GM12878 (cell line): ENCODE measurements around the gene MYH7B. TPM values are rescaled to one million over a fixed set of nuclear protein-coding genes. Genes with fewer than 3 reads are reported as not detected.

Experiments used
- ATAC-seq: fragments of 200-7000 bp; cut with Tn5 transposase; 3 replicates; pipeline ENCODE4 v1.9.1; 2020; ENCODE audit warnings: mild to moderate bottlenecking, moderate library complexity
- BruUV-seq: library from RNA; stranded (reverse); fragments of 400-500 nt; replicated peaks from 2 replicates; lab custom pipeline; 2021; lab: Mats Ljungman, UMichigan
- CTCF ChIA-PET: fragments of 300-600 bp; sonication (Branson Sonifier 250); formaldehyde crosslinking; extraction: SDS; loops from one replicate; lab custom pipeline; 2021; ENCODE audit warnings: inconsistent platforms; lab: Yijun Ruan, JAX
- POLR2A ChIA-PET: fragments of 350-600 bp; formaldehyde crosslinking; extraction: SDS; loops from one replicate; lab custom pipeline; 2021; ENCODE audit warnings: inconsistent platforms; lab: Charles Lee
- RAD21 ChIA-PET: fragments of 300-600 bp; sonication (Branson Sonifier 250); formaldehyde crosslinking; loops from one replicate; lab custom pipeline; 2023; ENCODE audit warnings: antibody characterized with exemption; ENCODE audit not compliant: unreplicated experiment; lab: Charles Lee
- SMC1A ChIA-PET: fragments of 300-600 bp; sonication (Branson Sonifier 250); formaldehyde crosslinking; loops from one replicate; lab custom pipeline; 2023; ENCODE audit not compliant: unreplicated experiment, uncharacterized antibody; lab: Charles Lee
- DNase-seq: peaks from one replicate; pipeline ENCODE4 v3.0.0-alpha.2; 2011; ENCODE audit warnings: low read depth, low spot score
- FAIRE-seq: peaks from 3 replicates; lab custom pipeline; 2011; peaks lifted over from hg19 to GRCh38; lab: Jason Lieb, UNC
- H2AFZ ChIP-seq: 2 replicates; pipeline ENCODE4 v1.6.0; 2011; ENCODE audit warnings: low read depth, low read length, control low read depth; ENCODE audit not compliant: control insufficient read depth
- H3K27ac ChIP-seq: 2 replicates; pipeline ENCODE4 v1.5.1; 2011; ENCODE audit warnings: control low read depth; ENCODE audit not compliant: control insufficient read depth, insufficient read depth
- H3K27me3 ChIP-seq, 2 experiments: replicated peaks in 1 of 2; 2 replicates each; pipeline versions ENCODE4 v1.6.0 to v1.6.1; 2011; ENCODE audit warnings: low read length in 1 of 2; ENCODE audit not compliant: control insufficient read depth in 2 of 2, insufficient read depth in 2 of 2
- H3K36me3 ChIP-seq, 2 experiments: 2 replicates each; pipeline ENCODE4 v1.5.1; 2011; ENCODE audit warnings: low read length in 1 of 2; ENCODE audit not compliant: control insufficient read depth in 2 of 2, insufficient read depth in 2 of 2
- H3K4me1 ChIP-seq: 2 replicates; pipeline ENCODE4 v1.6.1; 2011; ENCODE audit warnings: mild to moderate bottlenecking, low read length, moderate library complexity, mixed read lengths; ENCODE audit not compliant: control insufficient read depth, insufficient read depth
- H3K4me2 ChIP-seq: 2 replicates; pipeline ENCODE4 v1.6.0; 2011; ENCODE audit warnings: control low read depth; ENCODE audit not compliant: control insufficient read depth, insufficient read depth
- H3K4me3 ChIP-seq: fragments of 200-600 bp; sonication (generic); 2 replicates; pipeline ENCODE4 v1.5.1; 2016
- H3K79me2 ChIP-seq: 2 replicates; pipeline ENCODE4 v1.6.0; 2011; ENCODE audit warnings: low read length; ENCODE audit not compliant: control insufficient read depth, insufficient read depth
- H3K9ac ChIP-seq: 2 replicates; pipeline ENCODE4 v1.8.0; 2011; ENCODE audit warnings: low read length, control low read depth, mixed read lengths; ENCODE audit not compliant: control insufficient read depth, insufficient read depth
- H3K9me3 ChIP-seq: replicated peaks from 3 replicates; pipeline ENCODE4 v1.5.1; 2011; ENCODE audit warnings: mild to moderate bottlenecking, low read length; ENCODE audit not compliant: control insufficient read depth, insufficient read depth
- H4K20me1 ChIP-seq: 2 replicates; pipeline ENCODE4 v1.6.0; 2011; ENCODE audit not compliant: control insufficient read depth, insufficient read depth
- ATF7 ChIP-seq: fragments of 450-650 bp; IDR thresholded peaks from 2 replicates; pipeline ENCODE4 v1.6.1; 2016; ENCODE audit warnings: low read depth, mild to moderate bottlenecking
- BHLHE40 ChIP-seq, 2 experiments: fragments of 450-650 bp in 1 of 2; IDR thresholded peaks; 2 replicates each; pipeline ENCODE4 v1.6.1; 2011 to 2017; ENCODE audit warnings: low read depth in 2 of 2, borderline replicate concordance in 1 of 2, improper control_type of control experiment in 1 of 2, low read length in 1 of 2, mild to moderate bottlenecking in 1 of 2
- DPF2 ChIP-seq: fragments of 450-650 bp; IDR thresholded peaks from 2 replicates; pipeline ENCODE4 v1.6.1; 2017; ENCODE audit warnings: mild to moderate bottlenecking
- NFXL1 ChIP-seq: fragments of 450-650 bp; IDR thresholded peaks from 2 replicates; pipeline ENCODE4 v1.6.1; 2017; ENCODE audit warnings: antibody characterized with exemption, mild to moderate bottlenecking, borderline replicate concordance
- YBX1 ChIP-seq: fragments of 450-650 bp; IDR thresholded peaks from 2 replicates; pipeline ENCODE4 v1.6.1; 2016; ENCODE audit warnings: antibody characterized with exemption
- WGBS: methylation state at CpG from one replicate; pipeline ENCODE4 v1.1.6; 2016; ENCODE audit warnings: low lambda C conversion rate; ENCODE audit not compliant: insufficient replicate concordance, insufficient coverage; ENCODE audit errors: missing lambda C conversion rate; 5-methylcytosine and 5-hydroxymethylcytosine counted together
- in situ Hi-C: fragments of 300-500 bp; cut with MboI; formaldehyde crosslinking; loops from 9 replicates; pipeline ENCODE4 v1.14.3; 2018; ENCODE audit warnings: mixed read lengths
- intact Hi-C: fragments of 100-400 bp; cut with micrococcal nuclease; formaldehyde crosslinking; loops from one replicate; pipeline ENCODE4 v1.14.2; 2022; ENCODE audit not compliant: unreplicated experiment
- polyA plus RNA-seq, 11 experiments: library from polyadenylated mRNA; depleted of rRNA in 4 of 11; unstranded in 6 of 11; stranded (reverse) in 5 of 11; fragments of >200 nt; fragmentation: Nextera tagmentation in 4 of 11; fragmentation: Illumina TruSeq in 1 of 11; extraction: Ambion mirVana in 4 of 11; extraction: Trizol in 1 of 11; gene quantifications; 1 replicate in 1 of 11; 2 replicates in 10 of 11; pipeline versions ENCODE4 v1.2.1 to v1.2.3, GENCODE V29; 2011 to 2016; ENCODE audit warnings: inconsistent platforms in 2 of 11, missing spikeins in 2 of 11, low read depth in 1 of 11
- total RNA-seq, 4 experiments: library from RNA; depleted of rRNA in 3 of 4; stranded (reverse); fragments of >200 nt in 3 of 4; fragmentation: Illumina TruSeq in 1 of 4; extraction: Trizol in 1 of 4; gene quantifications; 2 replicates each; pipeline versions ENCODE4 v1.2.1 to v1.2.3, GENCODE V29; 2013 to 2021
- TF ChIP-seq, protein P1 (sequence below): fragments of 450-650 bp; formaldehyde crosslinking; IDR thresholded peaks from 2 replicates; pipeline ENCODE4 v1.5.0; 2022; ENCODE audit warnings: mild to moderate bottlenecking, missing genetic modification characterization
- TF ChIP-seq, protein P2 (sequence below): IDR thresholded peaks from 2 replicates; pipeline ENCODE4 v1.6.1; 2012; ENCODE audit warnings: low read depth, low read length, improper control_type of control experiment
- TF ChIP-seq, protein P3 (sequence below): fragments of 450-650 bp; IDR thresholded peaks from 2 replicates; pipeline ENCODE4 v1.6.1; 2016; ENCODE audit warnings: mild to moderate bottlenecking
- TF ChIP-seq, protein P4 (sequence below): fragments of 450-650 bp; IDR thresholded peaks from 2 replicates; pipeline ENCODE4 v1.6.1; 2016; ENCODE audit warnings: mild to moderate bottlenecking
- TF ChIP-seq, protein P5 (sequence below): IDR thresholded peaks from 2 replicates; pipeline ENCODE4 v1.6.1; 2012; ENCODE audit warnings: mild to moderate bottlenecking, low read depth, low read length

MYH7B gene
- total and polyA plus RNA-seq, 10 of the 15 experiments (the other 5 are each of a cell fraction or from before 2014, with no cell fraction given): 0.01 to 0.40 (median 0.20) TPM; not detected in 3

DNA sequence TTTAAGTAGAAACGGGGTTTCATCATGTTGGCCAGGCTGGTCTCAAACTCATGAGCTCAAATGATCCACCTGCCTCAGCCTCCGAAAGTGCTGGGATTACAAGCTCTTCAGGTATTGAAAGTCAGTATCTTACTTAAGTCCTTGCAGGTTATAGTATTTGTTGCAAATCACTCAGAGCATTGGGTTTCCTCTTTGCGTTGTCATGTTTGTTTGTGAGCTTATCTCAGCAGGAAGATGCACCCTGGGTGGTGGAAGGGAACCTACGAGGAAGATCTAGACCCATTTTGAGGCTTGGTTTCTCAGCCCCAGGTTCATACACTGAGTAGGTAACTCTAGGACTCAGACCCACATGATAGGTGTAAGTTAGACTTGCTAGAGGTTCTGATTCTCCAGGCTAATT, 18.6 kb downstream of the MYH7B start (continued):
- TF ChIP-seq, protein P1, sequence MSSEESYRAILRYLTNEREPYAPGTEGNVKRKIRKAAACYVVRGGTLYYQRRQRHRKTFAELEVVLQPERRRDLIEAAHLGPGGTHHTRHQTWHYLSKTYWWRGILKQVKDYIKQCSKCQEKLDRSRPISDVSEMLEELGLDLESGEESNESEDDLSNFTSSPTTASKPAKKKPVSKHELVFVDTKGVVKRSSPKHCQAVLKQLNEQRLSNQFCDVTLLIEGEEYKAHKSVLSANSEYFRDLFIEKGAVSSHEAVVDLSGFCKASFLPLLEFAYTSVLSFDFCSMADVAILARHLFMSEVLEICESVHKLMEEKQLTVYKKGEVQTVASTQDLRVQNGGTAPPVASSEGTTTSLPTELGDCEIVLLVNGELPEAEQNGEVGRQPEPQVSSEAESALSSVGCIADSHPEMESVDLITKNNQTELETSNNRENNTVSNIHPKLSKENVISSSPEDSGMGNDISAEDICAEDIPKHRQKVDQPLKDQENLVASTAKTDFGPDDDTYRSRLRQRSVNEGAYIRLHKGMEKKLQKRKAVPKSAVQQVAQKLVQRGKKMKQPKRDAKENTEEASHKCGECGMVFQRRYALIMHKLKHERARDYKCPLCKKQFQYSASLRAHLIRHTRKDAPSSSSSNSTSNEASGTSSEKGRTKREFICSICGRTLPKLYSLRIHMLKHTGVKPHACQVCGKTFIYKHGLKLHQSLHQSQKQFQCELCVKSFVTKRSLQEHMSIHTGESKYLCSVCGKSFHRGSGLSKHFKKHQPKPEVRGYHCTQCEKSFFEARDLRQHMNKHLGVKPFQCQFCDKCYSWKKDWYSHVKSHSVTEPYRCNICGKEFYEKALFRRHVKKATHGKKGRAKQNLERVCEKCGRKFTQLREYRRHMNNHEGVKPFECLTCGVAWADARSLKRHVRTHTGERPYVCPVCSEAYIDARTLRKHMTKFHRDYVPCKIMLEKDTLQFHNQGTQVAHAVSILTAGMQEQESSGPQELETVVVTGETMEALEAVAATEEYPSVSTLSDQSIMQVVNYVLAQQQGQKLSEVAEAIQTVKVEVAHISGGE (CRISPR knock-in tag): no peak
- no peak for TF ChIP-seq BHLHE40 (IDR thresholded peaks at IDR 0.05; ENCODE audit: borderline replicate concordance in 1 of 2, low read depth in 2 of 2, low read length in 1 of 2)
- no peak for TF ChIP-seq NFXL1

DNA sequence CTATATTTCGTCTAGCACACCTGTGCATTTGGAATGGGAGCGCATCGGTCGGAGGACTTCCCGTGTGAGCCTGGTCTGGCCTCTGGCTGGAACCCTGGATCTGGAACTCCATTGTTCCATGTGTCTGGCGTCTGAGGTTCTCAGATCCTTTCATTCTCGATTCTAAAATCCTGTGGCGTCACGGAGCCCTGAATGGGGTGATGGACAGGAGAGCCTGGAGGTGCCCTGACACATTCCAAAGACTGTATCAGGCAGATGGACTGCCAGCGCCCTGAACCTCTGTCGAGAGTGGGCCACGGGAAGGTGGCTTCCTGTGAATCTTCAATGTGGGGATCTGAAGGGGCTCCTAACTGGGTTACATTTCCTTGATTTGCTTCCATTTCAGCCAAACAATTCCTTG, 20.6 kb downstream of the MYH7B start:
- Histone ChIP-seq H3K9me3 (no peaks in the 10 kb centered on the region), H3K4me2 (no peak overlapping the region), H3K27me3 (no peaks in the 10 kb centered on the region), H2AFZ (no peak overlapping the region), H3K9ac (no peak overlapping the region), H3K4me3 (no peak overlapping the region), H3K36me3 (no peaks in the 10 kb centered on the region), H4K20me1 (no peaks in the 10 kb centered on the region), H3K4me1 (no peaks in the 10 kb centered on the region), H3K79me2 (no peaks in the 10 kb centered on the region), H3K27ac (no peak overlapping the region)
- intact Hi-C loops (no loop called here), in situ Hi-C loops (no loop called here)
- ATAC-seq (no peak), DNase-seq (no peak), FAIRE-seq (no peak)
- ChIA-PET CTCF (no interaction called here), SMC1A (no interaction called here), POLR2A (no interaction called here), RAD21 (no interaction called here)
- 77% methylated on average over 12 of the region's 12 CpGs for WGBS
- BruUV-seq: no TSS peak
- TF ChIP-seq, protein P2, sequence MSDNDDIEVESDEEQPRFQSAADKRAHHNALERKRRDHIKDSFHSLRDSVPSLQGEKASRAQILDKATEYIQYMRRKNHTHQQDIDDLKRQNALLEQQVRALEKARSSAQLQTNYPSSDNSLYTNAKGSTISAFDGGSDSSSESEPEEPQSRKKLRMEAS: no peak
- no peak for TF ChIP-seq ATF7
- TF ChIP-seq, protein P3, sequence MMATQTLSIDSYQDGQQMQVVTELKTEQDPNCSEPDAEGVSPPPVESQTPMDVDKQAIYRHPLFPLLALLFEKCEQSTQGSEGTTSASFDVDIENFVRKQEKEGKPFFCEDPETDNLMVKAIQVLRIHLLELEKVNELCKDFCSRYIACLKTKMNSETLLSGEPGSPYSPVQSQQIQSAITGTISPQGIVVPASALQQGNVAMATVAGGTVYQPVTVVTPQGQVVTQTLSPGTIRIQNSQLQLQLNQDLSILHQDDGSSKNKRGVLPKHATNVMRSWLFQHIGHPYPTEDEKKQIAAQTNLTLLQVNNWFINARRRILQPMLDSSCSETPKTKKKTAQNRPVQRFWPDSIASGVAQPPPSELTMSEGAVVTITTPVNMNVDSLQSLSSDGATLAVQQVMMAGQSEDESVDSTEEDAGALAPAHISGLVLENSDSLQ: no peak
- TF ChIP-seq DPF2: no peak
- TF ChIP-seq YBX1: no peak
- TF ChIP-seq, protein P4, sequence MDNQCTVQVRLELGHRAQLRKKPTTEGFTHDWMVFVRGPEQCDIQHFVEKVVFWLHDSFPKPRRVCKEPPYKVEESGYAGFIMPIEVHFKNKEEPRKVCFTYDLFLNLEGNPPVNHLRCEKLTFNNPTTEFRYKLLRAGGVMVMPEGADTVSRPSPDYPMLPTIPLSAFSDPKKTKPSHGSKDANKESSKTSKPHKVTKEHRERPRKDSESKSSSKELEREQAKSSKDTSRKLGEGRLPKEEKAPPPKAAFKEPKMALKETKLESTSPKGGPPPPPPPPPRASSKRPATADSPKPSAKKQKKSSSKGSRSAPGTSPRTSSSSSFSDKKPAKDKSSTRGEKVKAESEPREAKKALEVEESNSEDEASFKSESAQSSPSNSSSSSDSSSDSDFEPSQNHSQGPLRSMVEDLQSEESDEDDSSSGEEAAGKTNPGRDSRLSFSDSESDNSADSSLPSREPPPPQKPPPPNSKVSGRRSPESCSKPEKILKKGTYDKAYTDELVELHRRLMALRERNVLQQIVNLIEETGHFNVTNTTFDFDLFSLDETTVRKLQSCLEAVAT: no peak
- TF ChIP-seq, protein P5, sequence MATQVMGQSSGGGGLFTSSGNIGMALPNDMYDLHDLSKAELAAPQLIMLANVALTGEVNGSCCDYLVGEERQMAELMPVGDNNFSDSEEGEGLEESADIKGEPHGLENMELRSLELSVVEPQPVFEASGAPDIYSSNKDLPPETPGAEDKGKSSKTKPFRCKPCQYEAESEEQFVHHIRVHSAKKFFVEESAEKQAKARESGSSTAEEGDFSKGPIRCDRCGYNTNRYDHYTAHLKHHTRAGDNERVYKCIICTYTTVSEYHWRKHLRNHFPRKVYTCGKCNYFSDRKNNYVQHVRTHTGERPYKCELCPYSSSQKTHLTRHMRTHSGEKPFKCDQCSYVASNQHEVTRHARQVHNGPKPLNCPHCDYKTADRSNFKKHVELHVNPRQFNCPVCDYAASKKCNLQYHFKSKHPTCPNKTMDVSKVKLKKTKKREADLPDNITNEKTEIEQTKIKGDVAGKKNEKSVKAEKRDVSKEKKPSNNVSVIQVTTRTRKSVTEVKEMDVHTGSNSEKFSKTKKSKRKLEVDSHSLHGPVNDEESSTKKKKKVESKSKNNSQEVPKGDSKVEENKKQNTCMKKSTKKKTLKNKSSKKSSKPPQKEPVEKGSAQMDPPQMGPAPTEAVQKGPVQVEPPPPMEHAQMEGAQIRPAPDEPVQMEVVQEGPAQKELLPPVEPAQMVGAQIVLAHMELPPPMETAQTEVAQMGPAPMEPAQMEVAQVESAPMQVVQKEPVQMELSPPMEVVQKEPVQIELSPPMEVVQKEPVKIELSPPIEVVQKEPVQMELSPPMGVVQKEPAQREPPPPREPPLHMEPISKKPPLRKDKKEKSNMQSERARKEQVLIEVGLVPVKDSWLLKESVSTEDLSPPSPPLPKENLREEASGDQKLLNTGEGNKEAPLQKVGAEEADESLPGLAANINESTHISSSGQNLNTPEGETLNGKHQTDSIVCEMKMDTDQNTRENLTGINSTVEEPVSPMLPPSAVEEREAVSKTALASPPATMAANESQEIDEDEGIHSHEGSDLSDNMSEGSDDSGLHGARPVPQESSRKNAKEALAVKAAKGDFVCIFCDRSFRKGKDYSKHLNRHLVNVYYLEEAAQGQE: no peak
